RWPE1 (cell line): ENCODE data around the gene INVS.
"Not testable (repeated sequence)": the region's sequence is repeated elsewhere in the genome, so short reads cannot be mapped to it uniquely, and the experiment has no call there.

ENCODE experiments used
- CTCF ChIA-PET: fragments of 350-600 bp; sonication (Branson Sonifier 250); formaldehyde crosslinking; extraction: SDS; loops from one replicate; lab custom pipeline; 2021; lab: Yijun Ruan, JAX
- POLR2A ChIA-PET: fragments of 400-600 bp; formaldehyde crosslinking; extraction: SDS; loops from one replicate; lab custom pipeline; 2020; ENCODE audit warnings: antibody characterized with exemption; ENCODE audit not compliant: low non-redundant PET; lab: Yijun Ruan, JAX
- DNase-seq: peaks from one replicate; pipeline ENCODE4 v3.0.0; 2012; ENCODE audit warnings: low spot score
- H3K27ac ChIP-seq: fragments of 450-650 bp; 2 replicates; pipeline ENCODE4 v1.5.1; 2017
- TF ChIP-seq, protein P1 (sequence below): fragments of 450-650 bp; conservative IDR thresholded peaks from 2 replicates; pipeline ENCODE4 v1.5.1; 2017; ENCODE audit warnings: low read depth, mild to moderate bottlenecking

INVS gene

DNA sequence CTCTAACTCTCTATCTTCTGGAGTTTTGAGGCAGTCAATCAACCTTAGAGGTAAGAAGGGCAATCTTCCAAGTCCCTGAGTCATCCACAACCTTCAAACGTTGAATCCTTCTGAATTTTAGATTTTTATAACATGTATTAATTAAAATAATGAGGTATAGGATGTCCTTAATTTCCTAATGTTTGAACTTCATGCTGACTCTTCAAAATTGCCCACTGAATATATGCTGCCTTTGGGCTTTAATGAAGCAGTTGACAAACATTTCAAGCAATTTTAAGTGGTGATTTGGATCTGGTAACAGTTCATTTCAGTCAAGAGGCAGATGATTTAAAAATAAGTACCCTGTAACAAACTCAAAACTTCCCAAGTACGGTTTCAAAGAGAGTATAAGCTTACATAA lies 26.2 kb upstream of the INVS start:
- H3K27ac ChIP-seq = no peak overlapping the region
- ChIA-PET POLR2A (no interaction called here), CTCF (no interaction called here)
- TF ChIP-seq, protein P1, sequence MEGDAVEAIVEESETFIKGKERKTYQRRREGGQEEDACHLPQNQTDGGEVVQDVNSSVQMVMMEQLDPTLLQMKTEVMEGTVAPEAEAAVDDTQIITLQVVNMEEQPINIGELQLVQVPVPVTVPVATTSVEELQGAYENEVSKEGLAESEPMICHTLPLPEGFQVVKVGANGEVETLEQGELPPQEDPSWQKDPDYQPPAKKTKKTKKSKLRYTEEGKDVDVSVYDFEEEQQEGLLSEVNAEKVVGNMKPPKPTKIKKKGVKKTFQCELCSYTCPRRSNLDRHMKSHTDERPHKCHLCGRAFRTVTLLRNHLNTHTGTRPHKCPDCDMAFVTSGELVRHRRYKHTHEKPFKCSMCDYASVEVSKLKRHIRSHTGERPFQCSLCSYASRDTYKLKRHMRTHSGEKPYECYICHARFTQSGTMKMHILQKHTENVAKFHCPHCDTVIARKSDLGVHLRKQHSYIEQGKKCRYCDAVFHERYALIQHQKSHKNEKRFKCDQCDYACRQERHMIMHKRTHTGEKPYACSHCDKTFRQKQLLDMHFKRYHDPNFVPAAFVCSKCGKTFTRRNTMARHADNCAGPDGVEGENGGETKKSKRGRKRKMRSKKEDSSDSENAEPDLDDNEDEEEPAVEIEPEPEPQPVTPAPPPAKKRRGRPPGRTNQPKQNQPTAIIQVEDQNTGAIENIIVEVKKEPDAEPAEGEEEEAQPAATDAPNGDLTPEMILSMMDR = no peak
- no peak for DNase-seq

DNA sequence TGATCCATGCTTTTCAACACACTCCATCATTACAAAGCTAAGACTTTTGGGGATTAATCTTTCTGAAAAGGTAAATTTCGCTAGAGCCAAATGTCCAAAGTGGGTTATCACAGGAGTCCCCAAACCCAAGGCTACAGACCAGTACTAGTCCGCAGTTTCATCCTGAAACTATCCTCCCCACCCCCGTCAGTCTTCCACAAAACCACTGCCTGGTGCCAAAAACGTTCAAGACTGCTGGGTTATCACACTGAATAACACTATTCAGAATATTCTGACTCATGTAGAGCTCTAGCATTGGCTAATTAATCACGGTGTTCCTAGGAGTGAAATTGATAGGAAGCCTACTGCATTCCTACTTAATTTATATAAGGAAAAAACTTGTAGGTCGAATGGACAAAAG lies 24.9 kb upstream of the INVS start:
- no peak overlapping the region for H3K27ac ChIP-seq
- CTCF ChIA-PET = no interaction called here
- DNase-seq = no peak
- TF ChIP-seq, protein P1 = no peak
- POLR2A ChIA-PET = no interaction called here

DNA sequence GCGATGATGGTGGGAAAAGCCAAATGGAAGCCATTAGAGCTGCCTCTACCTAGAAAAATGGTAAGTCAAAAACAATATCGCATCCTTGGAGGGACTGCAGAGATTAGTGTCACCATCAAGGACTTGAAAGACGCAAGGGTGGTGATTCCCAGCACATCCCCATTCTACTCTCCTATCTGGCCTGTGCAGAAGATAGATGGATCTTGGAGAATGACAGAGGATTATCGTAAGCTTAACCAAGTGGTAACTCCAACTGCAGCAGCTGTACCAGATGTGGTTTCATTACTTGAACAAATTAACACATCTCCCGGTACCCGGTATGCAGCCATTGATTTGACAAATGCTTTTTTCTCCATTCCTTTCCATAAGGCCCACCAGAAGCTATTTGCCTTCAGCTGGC lies 24.1 kb upstream of the INVS start:
- ChIA-PET POLR2A (no interaction called here), CTCF (interaction anchor here (0.6 kb wide), 1 partner anchor 1952 kb away, joined by 4 read pairs; no protein-coding TSS in a partner anchor)

DNA sequence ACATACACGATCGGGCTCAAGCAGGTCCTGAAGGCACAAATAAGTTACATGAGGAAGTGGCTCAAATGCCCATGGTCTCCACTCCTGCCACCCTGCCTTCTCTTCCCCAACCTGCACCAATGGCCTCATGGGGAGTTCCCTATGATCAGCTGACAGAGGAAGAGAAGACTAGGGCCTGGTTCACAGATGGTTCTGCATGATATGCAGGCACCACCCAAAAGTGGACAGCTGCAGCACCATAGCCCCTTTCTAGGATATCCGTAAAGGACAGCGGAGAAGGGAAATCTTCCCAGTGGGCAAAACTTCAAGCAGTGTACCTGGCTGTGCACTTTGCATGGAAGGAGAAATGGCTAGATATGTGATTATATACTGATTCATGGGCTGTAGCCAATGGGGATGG lies 22.8 kb upstream of the INVS start:
- CTCF ChIA-PET, POLR2A ChIA-PET, DNase-seq, H3K27ac ChIP-seq: not testable (repeated sequence)

More for the DNA sequence above, 24.1 kb upstream of the INVS start:
- TF ChIP-seq, protein P1 = no peak
- H3K27ac ChIP-seq = no peak overlapping the region
- no peak for DNase-seq

DNA sequence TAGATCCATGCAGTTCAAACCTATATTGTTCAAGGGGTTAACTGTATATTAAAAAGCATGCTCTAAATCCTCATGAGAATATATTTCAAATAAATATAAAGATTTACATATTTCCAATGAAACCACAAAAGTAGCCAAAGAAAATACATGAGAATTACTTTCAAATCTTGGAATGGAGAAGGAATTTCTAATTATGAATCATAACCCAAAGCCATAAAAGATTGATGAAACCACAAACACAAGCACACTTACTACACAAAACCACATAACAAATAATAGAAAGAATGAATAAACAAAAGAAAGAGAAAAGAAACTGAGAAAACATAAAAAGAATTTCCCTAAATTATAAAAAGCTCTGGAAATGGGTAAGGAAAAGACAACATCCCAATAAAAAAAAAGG lies 16.3 kb upstream of the INVS start:
- CTCF ChIA-PET = interaction anchor here (0.6 to 1.0 kb wide), 2 partner anchors 12 to 38 kb away, joined by 3 read pairs; no protein-coding TSS in a partner anchor
- H3K27ac ChIP-seq = no peak overlapping the region
- POLR2A ChIA-PET = no interaction called here
- TF ChIP-seq, protein P1 = no peak
- DNase-seq = no peak

DNA sequence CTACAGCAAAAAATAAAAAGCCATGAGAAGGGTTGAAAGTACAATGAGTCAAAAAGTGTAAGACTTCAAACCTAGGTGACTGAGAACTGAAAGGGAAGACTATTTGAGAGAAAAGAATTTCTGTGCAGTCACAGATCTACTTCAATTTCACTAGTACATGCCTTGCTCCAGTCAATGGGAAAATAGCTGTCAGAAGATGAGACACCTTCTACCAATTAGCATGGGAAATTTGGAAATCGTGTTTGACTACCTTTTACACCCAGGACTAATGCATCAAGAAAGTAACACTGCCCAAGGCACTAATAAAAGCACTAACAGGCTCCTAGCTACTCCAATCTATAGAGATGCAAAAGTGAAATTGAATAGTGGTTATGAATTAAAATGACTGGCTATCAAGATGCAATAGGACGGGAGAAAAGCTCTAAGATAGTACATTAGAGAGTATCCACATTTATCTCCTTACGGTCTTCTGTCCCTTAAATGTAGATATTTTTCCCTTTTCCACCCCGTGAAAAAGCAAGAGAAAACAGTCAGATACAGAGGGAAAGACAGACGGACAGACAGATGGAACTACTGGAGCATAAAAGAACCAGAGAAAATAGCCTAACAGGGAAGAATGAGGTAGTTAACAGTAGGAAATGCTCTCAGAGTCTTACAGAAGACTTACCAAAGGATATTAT lies 15.5 kb upstream of the INVS start:
- DNase-seq = no peak
- POLR2A ChIA-PET = no interaction called here
- H3K27ac ChIP-seq = no peak overlapping the region
- TF ChIP-seq, protein P1 = no peak
- CTCF ChIA-PET = interaction anchor here (0.6 to 1.0 kb wide), 3 partner anchors 12 to 95 kb away, joined by 3 to 4 read pairs (median 3); no protein-coding TSS in a partner anchor

DNA sequence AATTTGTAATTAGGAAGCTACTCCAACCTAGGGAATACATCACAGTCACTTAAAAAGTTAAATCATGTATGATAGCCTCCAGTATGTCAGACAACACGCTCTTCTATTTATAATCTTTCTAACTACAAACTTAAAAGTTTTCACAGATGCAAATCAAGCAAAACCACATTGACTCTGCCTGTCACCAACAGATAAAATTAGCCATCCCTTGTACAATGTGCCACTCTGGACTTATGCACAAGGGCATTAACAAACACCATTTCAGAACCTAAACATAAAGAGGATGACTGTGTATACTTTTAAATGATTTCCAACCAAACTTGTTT lies 15.0 kb upstream of the INVS start:
- CTCF ChIA-PET = interaction anchor here (0.6 kb wide), 1 partner anchor 94 kb away, joined by 4 read pairs; no protein-coding TSS in a partner anchor
- TF ChIP-seq, protein P1 = no peak
- DNase-seq = no peak
- H3K27ac ChIP-seq = no peak overlapping the region
- POLR2A ChIA-PET = no interaction called here
